GM23248 (cell line): Measurements from ENCODE around the gene NOL4L. TPM values are rescaled to one million over a fixed set of nuclear protein-coding genes. Genes with fewer than 3 reads are reported as not detected.
A peak's percentile ranks its signal among the peaks of the same experiment; 100 is the strongest.

Source experiments
- DNase-seq: peaks from one replicate; pipeline ENCODE4 v3.0.0-alpha.2; 2015
- H2AFZ ChIP-seq: fragments of 200-600 bp; sonication (generic); 2 replicates; pipeline ENCODE4 v1.6.1; 2016; ENCODE audit warnings: antibody characterized with exemption
- H3F3A ChIP-seq: fragments of 200-600 bp; sonication (generic); 2 replicates; pipeline ENCODE4 v1.6.1; 2016; ENCODE audit warnings: mild to moderate bottlenecking, antibody characterized with exemption, mixed run types; ENCODE audit not compliant: insufficient read depth
- H3K27ac ChIP-seq: fragments of 200-600 bp; sonication (generic); 2 replicates; pipeline ENCODE4 v1.5.1; 2016; ENCODE audit warnings: mild to moderate bottlenecking
- H3K27me3 ChIP-seq: fragments of 200-600 bp; sonication (generic); replicated peaks from 2 replicates; pipeline ENCODE4 v1.6.1; 2016; ENCODE audit warnings: mild to moderate bottlenecking; ENCODE audit not compliant: insufficient read depth
- H3K36me3 ChIP-seq: fragments of 200-600 bp; sonication (generic); 2 replicates; pipeline ENCODE4 v1.6.1; 2016; ENCODE audit warnings: low read depth, mild to moderate bottlenecking
- H3K4me1 ChIP-seq: fragments of 200-600 bp; sonication (generic); 2 replicates; pipeline ENCODE4 v1.6.1; 2016; ENCODE audit warnings: mild to moderate bottlenecking; ENCODE audit not compliant: insufficient read depth
- H3K4me2 ChIP-seq: fragments of 200-600 bp; sonication (generic); one replicate; pipeline ENCODE4 v1.6.1; 2016; ENCODE audit warnings: mild to moderate bottlenecking; ENCODE audit not compliant: unreplicated experiment
- H3K4me3 ChIP-seq: fragments of 200-600 bp; sonication (generic); 2 replicates; pipeline ENCODE4 v1.5.1; 2016; ENCODE audit warnings: mild to moderate bottlenecking
- H3K79me2 ChIP-seq: fragments of 200-600 bp; sonication (generic); 2 replicates; pipeline ENCODE4 v1.6.1; 2016; ENCODE audit warnings: mild to moderate bottlenecking; ENCODE audit not compliant: insufficient read depth
- H3K9ac ChIP-seq: fragments of 200-600 bp; sonication (generic); 2 replicates; pipeline ENCODE4 v1.6.1; 2016; ENCODE audit warnings: mild to moderate bottlenecking
- H3K9me2 ChIP-seq: fragments of 200-600 bp; sonication (generic); 2 replicates; pipeline ENCODE4 v1.6.1; 2016; ENCODE audit warnings: mixed run types, mild to moderate bottlenecking, moderate library complexity; ENCODE audit not compliant: insufficient read depth
- H3K9me3 ChIP-seq: fragments of 200-600 bp; sonication (generic); one replicate; pipeline ENCODE4 v1.6.1; 2017; ENCODE audit warnings: low read depth
- H4K20me1 ChIP-seq: fragments of 200-600 bp; sonication (generic); 2 replicates; pipeline ENCODE4 v1.6.0; 2016; ENCODE audit not compliant: insufficient read depth
- EZH2 ChIP-seq: fragments of 200-600 bp; sonication (generic); IDR thresholded peaks from 2 replicates; pipeline ENCODE4 v1.6.1; 2018; ENCODE audit warnings: antibody characterized with exemption, mild to moderate bottlenecking; ENCODE audit not compliant: insufficient read depth, poor library complexity, severe bottlenecking
- EZH2phosphoT487 ChIP-seq: fragments of 200-600 bp; sonication (generic); IDR thresholded peaks from 2 replicates; pipeline ENCODE4 v1.6.1; 2018; ENCODE audit warnings: antibody characterized with exemption, moderate library complexity, mild to moderate bottlenecking, low read depth; ENCODE audit not compliant: insufficient read depth
- WGBS, 2 experiments: methylation state at CpG; one replicate each; pipeline ENCODE4 v1.1.6; 2015 to 2017; ENCODE audit warnings: low lambda C conversion rate in 2 of 2, low coverage in 1 of 2; ENCODE audit errors: missing lambda C conversion rate in 2 of 2; 5-methylcytosine and 5-hydroxymethylcytosine counted together
- in situ Hi-C: fragments of 300-500 bp; cut with MboI; formaldehyde crosslinking; loops from 2 replicates; pipeline ENCODE4 v1.15.0; 2020
- polyA plus RNA-seq: library from polyadenylated mRNA; unstranded; fragments of >200 nt; fragmentation: Nextera tagmentation; extraction: Ambion mirVana; gene quantifications from 2 replicates; pipeline ENCODE4 v1.2.1, GENCODE V29; 2016
- total RNA-seq: library from RNA; depleted of rRNA; stranded (reverse); fragments of >200 nt; shearing (Covaris generic); gene quantifications from 2 replicates; pipeline ENCODE4 v1.2.3, GENCODE V29; 2014

NOL4L gene
- total and polyA plus RNA-seq, 2 experiments from 2014 or later: 5.2 to 7.9 TPM

DNA sequence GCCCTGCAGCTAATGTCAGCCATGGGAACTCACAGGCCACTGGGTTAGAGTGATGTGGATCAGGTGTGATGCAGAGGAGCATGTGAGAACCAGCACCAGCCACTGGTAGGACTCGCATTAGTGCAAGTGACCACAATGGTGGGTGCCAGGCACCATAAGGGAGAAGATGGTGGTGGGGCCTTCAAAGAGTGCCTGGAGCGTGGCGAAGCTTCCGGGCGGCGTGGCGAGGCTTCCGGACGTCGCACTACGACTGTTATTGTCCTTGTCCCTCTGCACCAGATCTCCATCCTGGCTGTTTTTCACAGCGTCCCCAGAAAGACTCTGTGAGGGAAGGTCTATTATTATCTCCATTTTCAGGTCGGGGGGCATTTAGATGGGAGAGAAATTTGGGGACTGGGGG is 44.7 kb upstream of the NOL4L start:
- Histone ChIP-seq H3K27me3 (0 out of 2 replicates have a peak, but pooled peaks cover 5% of the 10 kb centered on the region), H3K9ac (no peak overlapping the region), H3K4me3 (no peak overlapping the region), H2AFZ (no peak overlapping the region), H4K20me1 (no peaks in the 10 kb centered on the region), H3K9me3 (no peaks in the 10 kb centered on the region), H3K36me3 (no peaks in the 10 kb centered on the region), H3K79me2 (no peaks in the 10 kb centered on the region), H3K4me1 (peaks cover 5% of the 10 kb centered on the region; the same call in 1 of the 2 replicates), H3K9me2 (no peaks in the 10 kb centered on the region), H3F3A (no peaks in the 10 kb centered on the region), H3K4me2 (no peak overlapping the region), H3K27ac (no peak overlapping the region)
- in situ Hi-C loops: no loop called here
- WGBS, 2 experiments: 86 to 89% methylated on average over 13 of the region's 13 CpGs
- TF ChIP-seq EZH2 (no peak), EZH2phosphoT487 (no peak)
- DNase-seq: no peak

DNA sequence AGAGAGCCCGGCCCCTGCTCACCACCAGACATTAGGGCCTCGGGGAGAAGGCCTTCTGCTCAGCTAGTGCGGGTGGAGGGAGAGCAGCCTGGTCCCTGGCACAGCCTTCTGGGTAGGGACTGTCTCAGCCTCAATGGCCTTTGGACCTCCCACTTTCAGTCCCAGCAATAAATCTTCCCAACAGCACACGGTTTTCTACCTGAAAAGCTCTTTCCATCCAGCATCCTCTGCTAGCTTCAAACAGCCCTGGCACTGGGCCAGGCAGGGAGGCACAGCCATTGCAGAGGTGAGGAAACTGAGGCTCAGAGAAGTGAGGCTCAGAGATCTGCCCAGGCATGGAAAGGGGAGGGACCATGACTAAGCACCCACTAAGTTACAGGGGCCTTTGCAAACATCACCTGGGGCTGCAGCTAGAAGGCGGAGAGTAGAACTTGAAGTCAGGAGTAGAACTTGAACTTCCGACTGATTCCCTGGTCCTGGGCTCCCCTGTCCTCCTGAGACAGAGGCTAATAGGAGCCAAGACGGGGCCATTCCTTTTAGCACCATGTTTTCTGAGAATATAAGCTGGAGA is 43.9 kb upstream of the NOL4L start:
- H3K9me3 ChIP-seq: no peaks in the 10 kb centered on the region
- WGBS, 2 experiments: 56 to 60% methylated on average over 7 of the region's 7 CpGs
- in situ Hi-C loops: no loop called here
- 0 out of 2 replicates have a peak, but pooled peaks cover 5% of the 10 kb centered on the region for H3K27me3 ChIP-seq
- no peaks in the 10 kb centered on the region for H4K20me1 ChIP-seq
- H3K27ac ChIP-seq: no peak overlapping the region
- H3K79me2 ChIP-seq: no peaks in the 10 kb centered on the region
- no peaks in the 10 kb centered on the region for H3K36me3 ChIP-seq
- H3F3A ChIP-seq: no peaks in the 10 kb centered on the region
- peaks cover 5% of the 10 kb centered on the region; the same call in 1 of the 2 replicates for H3K4me1 ChIP-seq
- no peak overlapping the region for H3K9ac ChIP-seq
- no peak overlapping the region for H3K4me2 ChIP-seq
- no peak for TF ChIP-seq EZH2
- no peak for TF ChIP-seq EZH2phosphoT487
- no peak for DNase-seq
- H3K9me2 ChIP-seq: no peaks in the 10 kb centered on the region
- no peak overlapping the region for H3K4me3 ChIP-seq
- H2AFZ ChIP-seq: no peak overlapping the region

DNA sequence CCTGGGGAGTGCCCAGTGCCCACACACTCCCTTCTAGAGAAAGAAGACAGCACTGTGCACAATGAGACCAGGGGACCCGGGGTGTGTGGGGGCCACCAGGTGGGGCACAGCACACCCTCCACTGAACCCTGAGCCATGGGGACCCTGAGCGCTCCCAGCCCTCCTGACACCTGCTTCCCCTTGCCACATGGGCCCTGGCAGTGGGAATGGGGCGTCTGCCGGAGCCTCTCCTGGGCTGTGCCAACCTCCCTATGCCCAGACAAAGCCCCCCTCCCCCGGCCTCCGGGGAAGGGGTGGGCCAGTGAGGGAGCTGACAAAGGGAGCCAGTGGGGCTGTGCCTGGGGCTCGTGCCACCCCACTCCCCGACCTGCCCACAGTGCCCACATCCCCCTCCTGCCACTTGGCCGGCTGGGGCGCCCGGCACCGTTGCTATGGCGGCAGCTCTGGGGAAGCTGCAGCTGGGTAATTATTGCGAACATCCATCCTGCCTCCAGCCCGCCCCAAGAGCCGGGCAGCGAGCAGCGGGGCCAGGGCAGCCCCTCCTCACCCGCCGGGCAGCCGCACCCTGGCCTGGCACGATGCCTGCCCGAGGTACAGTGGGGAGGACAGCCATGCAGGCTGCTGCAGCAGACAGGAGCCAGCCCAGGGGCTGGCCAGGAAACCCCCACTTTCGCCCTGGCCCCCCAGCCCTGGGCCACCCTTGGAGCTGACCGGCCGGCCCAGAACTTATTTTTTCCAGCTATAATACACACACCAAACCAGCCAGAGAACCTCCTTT is 41.9 kb upstream of the NOL4L start:
- Histone ChIP-seq H4K20me1 (no peaks in the 10 kb centered on the region), H2AFZ (peak overlapping the region; percentile 42), H3F3A (no peaks in the 10 kb centered on the region), H3K79me2 (no peaks in the 10 kb centered on the region), H3K27me3 (peaks cover 5% of the 10 kb centered on the region; the same call in 1 of the 2 replicates), H3K4me2 (no peak overlapping the region), H3K9ac (no peak overlapping the region), H3K4me1 (peaks cover 5% of the 10 kb centered on the region; the same call in 1 of the 2 replicates), H3K9me2 (no peaks in the 10 kb centered on the region), H3K27ac (no peak overlapping the region), H3K36me3 (no peaks in the 10 kb centered on the region), H3K9me3 (no peaks in the 10 kb centered on the region), H3K4me3 (no peak overlapping the region)
- peak; percentile 17 for DNase-seq
- TF ChIP-seq EZH2phosphoT487 (no peak), EZH2 (no peak)
- in situ Hi-C loops: no loop called here
- 18 to 22% methylated on average over 18 to 24 of the region's 26 CpGs for WGBS, 2 experiments

DNA sequence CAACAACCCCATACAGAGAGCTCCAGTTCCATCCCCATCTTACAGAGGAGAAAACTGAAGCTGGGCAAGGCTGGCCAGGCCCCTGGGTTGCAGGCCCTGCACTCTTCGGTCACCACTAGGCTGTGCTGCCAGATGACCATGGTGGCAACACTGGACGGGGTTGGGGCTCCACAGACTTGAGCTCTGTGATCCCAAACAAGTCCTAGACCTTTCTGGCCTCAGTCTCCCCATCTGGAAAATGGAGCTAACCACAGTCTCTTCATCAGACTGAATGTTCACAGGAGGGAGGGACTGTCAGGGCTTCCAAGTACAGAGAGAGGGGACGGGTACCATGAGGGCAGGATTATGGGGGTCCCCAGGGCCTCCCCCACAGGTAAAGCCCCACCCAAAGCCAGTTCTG is 41.3 kb upstream of the NOL4L start:
- Histone ChIP-seq H3K36me3 (no peaks in the 10 kb centered on the region), H3K4me1 (peaks cover 5% of the 10 kb centered on the region; the same call in 1 of the 2 replicates), H3K27ac (no peak overlapping the region), H3K9ac (no peak overlapping the region), H4K20me1 (no peaks in the 10 kb centered on the region), H3K4me3 (no peak overlapping the region), H3K27me3 (peaks cover 6% of the 10 kb centered on the region; the same call in 1 of the 2 replicates), H3F3A (no peaks in the 10 kb centered on the region), H2AFZ (no peak overlapping the region), H3K9me2 (no peaks in the 10 kb centered on the region), H3K9me3 (no peaks in the 10 kb centered on the region), H3K79me2 (no peaks in the 10 kb centered on the region), H3K4me2 (no peak overlapping the region)
- DNase-seq: no peak
- in situ Hi-C loops: no loop called here
- TF ChIP-seq EZH2 (no peak), EZH2phosphoT487 (no peak)
- WGBS, 2 experiments: 48 to 52% methylated on average over 3 of the region's 3 CpGs
